Measurements from ENCODE around the gene MBD2.
"Not testable (repeated sequence)": the region's sequence is repeated elsewhere in the genome, so short reads cannot be mapped to it uniquely, and the experiment has no call there.

The MBD2 gene

DNA sequence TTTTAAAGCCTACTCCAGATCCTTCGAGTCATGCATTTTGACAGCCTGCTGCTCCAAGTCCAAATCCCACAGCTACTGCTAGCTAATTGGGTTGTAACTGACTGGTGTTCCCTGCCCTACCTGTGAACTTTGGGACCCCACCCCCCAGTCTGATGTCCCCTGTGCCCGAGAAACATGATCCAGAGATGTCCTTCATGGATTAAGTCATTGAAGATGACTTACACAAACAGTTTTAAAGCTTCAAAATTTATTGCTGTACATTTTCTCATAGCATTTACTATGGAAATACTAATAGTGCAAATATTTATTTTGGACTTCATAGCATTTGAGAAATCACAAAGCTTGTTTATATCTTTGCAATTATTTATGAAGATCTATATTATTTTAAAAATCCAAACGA, 73.1 kb downstream of the MBD2 start:
- DNase-seq (ENCODE audit: low read depth) = no peak

DNA sequence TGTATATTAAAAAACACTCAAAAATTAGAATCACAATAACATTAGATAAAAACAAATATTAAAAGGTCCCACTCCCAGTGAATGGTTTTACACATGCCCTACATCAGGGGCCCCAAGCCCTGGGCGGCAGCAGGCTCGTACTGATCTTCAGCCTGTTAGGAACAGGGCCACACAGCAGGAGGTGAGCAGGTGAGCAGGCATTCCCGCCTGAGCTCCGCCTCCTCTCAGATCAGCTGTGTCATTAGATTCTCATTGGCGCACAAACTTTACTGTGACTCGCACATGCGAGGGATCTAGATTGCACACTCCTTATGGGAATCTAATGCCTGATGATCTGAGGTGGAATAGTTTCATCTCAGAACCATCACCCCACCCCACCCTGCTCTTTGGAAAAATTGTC, 74.2 kb downstream of the MBD2 start:
- no peak for DNase-seq (ENCODE audit: low read depth)

DNA sequence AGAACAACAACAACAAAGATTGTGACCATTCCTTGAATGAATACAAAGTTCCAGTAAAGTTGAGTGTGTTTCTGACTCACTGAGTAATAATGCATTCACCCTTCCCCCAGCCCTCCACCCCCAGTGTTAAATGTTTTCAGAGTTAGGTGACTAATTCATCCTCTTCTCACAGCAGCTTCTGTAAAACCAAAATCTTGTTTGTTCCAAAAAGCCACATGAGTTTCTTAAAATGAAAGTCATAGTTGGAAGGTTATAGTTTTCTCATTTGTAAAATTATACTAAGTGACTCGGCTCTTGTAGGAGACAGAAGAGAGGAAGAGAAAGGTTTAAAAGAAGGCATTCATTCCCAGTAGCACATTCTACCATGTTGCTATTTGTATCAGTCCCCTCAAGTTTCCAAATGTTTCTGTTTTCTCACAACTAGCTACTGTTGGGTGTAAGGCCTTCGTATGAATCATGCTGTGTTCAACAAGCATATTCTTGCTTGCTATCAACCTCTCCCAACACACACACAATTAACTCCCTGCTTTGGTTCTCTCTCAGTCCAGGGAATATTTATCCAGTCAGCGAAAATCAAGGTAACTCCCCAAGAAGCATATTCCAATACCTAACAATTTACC, 75.3 kb downstream of the MBD2 start:
- no peak for DNase-seq (ENCODE audit: low read depth)

DNA sequence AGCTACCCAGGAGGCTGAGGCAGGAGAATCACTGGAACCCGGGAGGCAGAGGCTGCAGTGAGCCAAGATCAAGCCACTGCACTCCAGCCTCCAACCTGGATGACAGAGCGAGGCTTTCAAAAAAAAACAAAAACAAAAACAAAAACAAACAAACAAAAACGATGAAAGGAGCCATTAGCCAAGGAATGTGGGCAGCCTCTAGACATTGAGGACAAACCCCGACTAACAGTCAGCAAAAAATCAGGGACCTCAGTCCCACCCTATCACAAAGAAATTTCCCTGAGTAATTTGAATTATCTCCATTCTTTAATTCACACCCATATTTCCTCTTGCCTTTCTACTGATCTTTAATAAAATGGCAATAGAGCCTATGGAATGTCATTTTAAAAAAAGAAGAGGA, 75.8 kb downstream of the MBD2 start:
- no peak for DNase-seq (ENCODE audit: low read depth)

DNA sequence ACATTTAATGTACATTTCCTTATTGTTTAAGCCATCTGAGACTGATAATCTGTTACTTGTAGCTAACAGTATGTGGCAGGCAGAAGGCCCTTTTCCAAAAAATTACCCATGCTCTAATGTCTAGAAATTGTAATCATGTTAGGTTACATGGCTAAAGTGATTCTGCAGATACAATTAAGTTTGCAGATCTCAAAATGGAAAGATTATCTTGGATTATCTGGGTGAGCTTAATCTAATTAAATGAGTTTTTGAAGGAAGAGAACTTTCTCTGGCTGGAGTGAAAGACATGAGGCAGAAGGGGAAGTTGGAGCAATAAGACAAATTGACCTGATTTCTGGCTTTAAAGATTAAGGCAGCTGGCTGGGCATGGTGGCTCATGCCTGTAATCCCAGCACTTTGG, 76.3 kb downstream of the MBD2 start:
- DNase-seq (ENCODE audit: low read depth) = no peak

DNA sequence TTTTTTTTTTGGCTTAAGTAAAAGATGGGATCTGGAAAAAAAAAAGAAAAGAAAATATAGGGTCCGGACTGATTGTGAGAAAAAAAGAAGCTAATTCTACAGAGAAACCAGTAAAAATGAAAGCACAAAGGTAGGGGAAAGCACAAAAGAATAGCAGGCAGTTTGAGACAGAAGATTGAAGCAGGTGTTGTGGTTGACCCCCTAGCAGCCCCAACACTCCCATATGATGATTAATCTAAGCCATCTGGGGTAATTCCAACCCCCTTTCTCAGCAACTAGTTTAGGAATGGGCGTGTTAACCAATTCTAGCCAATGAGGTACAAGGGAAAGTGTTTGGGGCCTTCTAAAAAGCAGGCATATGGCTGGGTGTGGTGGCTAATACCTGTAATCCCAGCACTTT, 77.0 kb downstream of the MBD2 start:
- no peak for DNase-seq (ENCODE audit: low read depth)

DNA sequence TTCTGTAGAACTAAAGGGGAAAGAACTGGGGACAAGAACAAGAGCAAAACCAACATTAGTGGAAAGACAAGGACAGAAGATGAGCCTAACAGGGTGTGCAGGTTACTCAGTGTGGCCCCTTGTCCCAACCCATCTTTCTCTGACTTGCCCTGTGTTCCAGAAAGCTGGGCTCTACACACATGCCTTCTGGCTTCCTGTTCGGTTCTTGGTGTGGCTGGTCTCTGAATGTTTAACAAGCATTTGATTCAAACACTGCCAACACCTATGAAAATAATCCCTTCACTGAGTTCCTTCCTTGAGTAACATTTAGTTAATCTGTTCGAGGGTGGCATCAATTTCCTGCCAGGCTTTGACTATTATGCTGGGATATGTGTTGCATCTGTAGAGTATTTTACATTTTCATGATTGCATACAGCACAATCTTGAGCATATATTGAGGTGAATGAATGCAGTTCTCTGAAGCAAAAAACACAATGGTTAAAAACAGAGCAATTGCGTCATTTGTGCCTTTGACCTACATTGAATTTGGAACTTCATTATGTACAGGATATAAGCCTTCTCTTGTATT, 83.3 kb downstream of the MBD2 start:
- no peak for DNase-seq (ENCODE audit: low read depth)

DNA sequence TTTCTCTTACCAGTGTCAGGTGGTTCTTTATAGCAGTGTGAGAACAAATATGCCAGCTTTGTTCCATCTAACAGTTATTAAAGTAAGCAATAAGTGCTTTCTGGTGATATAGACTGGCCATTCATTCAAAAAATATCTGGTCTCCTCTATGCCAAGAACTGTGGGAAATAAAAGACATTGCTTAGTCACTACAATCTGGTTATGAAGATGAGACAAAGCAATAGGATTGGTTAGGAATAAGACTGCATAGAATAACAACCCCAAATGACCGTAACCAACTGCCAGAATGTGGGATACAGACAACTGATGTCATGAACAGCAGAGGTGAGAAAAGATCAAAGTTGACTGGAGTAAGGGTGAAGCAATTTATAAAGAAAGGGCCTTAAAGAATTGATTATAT, 83.8 kb downstream of the MBD2 start:
- DNase-seq (ENCODE audit: low read depth) = no peak

DNA sequence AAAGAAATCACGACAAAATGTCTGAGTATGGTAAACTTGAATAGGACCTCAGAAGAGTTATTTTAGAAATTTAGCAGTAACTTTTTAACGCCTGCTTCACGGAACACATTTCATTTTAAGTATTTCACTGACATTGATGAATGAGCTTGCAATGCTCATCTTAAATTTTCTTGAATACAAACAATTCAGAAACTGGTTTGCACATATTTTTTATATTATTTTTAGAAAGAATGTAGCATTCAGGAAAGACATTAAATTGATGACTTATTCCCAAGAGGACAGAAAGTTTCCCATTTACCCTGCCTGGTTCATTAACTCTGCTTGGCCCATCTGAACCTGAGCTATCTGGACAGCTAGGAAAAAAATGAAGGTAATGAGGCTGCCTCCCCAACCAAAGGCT, 89.3 kb downstream of the MBD2 start:
- DNase-seq (ENCODE audit: low read depth) = no peak

DNA sequence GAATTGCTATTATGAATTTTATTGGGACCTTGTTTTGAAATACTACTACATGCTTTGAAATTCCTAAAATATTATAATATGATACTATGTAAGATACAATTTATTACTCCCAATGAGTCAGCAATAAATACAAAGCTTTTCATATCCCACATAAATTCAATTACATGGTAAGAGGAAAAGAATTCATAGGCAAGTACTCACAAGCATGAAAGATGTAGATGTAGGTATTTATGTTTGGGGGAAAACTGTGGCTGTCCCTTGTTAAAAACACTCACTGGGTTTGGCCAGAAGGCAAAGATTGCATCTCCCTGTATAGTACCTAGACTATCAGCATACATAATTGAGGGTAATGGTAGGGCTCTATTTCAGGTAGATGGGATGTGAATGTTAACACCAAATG, 90.4 kb downstream of the MBD2 start:
- DNase-seq (ENCODE audit: low read depth) = no peak

DNA sequence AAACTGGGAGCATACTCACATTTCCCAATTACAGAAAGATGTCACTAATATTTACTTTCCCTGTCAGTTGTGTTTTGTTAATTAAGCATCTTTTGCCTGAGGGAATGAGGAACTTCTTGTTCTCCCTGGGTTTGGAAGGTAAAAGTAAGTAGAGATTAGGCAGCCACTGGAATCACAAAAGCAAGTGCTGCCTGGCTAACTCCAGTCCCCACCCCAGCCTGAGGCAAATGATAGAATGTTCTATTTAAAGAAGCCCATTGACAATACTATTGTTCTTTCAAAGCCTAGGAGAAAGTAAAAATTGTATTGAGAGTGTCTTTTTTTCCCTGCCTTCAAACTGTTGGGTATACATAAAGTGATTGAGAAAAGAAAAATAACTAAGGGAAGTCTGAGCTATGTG, 93.8 kb downstream of the MBD2 start:
- DNase-seq (ENCODE audit: low read depth) = no peak

DNA sequence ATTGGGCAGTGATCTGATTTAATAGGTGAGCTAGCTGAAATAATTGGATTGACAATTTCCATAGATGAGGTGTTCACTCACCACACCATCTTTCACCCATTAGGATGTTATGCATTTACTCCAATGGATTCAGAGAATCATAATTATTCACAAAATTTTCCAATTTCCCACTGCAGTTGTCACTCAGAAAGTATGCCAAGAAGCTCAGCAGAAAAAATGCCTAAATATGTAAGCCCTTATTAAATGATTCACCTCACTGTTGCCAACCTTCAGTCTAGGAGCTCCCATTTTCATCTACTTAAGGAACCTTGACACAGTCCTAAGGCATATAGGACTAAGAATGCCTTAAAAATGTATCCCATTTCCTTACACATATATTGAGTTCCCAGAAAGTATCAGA, 94.3 kb downstream of the MBD2 start:
- DNase-seq (ENCODE audit: low read depth) = no peak

DNA sequence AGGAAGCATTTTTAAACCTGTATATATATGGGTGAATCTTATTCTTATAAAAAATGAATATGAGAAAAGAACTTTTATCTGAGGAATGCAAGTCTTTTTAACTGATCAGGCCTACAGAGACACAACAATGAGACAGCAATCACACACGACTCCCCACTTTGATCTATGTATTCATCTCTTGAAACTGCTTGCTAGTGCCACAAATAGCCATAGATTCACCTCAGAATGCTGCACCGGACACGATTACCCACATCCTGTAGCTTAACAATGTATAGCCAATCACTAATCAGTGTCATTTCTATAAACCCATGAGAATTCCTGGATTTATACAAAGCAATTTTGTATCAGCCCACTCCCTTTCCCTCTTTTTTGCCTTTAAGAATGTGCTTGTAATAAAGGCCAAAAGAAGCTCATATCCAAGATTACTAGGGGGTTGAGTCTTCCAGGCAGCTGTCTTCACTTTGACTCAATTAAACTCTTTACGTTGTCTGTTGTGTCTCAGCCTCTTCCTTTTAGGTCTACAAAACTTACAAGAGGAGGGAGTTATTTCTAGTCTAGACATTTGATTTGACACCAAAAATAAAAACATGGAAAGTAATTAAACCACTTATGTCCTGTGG, 94.9 kb downstream of the MBD2 start:
- no peak for DNase-seq (ENCODE audit: low read depth)

DNA sequence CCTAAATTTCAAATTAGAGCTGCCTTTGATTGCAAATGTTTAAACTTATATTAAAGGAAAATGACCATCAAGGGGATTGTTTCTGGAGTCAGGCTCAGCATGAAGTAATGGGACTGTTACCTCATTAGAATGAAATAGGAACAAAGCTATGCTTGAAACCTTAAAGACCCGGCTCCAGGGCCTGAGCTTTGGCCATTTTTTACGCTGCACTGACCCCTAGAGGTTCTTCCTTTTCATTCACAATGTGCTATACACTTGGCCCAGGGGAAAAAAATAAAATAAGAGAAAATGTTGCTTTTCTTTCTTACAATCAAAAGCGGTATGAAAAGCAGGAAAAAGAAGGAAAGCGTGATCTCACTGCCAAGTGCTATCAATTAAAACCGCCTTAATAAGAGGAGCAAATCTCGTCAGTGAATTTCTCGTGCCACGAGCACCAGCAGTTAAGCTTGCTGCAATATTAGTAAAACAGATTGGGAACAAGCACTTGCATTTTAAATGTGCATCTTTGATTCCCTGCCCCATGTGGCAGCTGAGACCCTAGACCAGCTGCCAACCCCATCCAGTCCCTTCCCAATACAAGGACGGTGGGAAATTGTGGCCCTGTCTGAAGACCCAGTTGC, 96.6 kb downstream of the MBD2 start:
- no peak for DNase-seq (ENCODE audit: low read depth)

DNA sequence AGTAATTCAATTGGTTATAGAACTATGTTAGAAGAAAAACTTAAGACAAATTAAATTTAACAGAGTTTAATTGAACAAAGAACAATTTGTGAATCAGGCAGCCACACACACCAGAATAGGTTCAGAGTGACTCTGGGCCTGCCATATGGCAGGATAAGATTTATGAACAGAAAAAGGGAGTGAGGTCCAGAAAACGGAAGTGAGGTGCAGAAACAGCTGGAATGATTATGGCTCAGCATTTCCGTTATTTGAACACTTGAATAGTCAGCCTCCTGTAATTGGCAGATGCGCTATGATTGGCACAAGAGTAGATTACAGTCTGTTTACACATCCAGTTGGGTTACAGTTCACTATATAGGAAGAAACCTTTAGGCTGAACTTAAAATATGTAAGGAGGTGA, 99.0 kb downstream of the MBD2 start:
- no peak for DNase-seq (ENCODE audit: low read depth)

DNA sequence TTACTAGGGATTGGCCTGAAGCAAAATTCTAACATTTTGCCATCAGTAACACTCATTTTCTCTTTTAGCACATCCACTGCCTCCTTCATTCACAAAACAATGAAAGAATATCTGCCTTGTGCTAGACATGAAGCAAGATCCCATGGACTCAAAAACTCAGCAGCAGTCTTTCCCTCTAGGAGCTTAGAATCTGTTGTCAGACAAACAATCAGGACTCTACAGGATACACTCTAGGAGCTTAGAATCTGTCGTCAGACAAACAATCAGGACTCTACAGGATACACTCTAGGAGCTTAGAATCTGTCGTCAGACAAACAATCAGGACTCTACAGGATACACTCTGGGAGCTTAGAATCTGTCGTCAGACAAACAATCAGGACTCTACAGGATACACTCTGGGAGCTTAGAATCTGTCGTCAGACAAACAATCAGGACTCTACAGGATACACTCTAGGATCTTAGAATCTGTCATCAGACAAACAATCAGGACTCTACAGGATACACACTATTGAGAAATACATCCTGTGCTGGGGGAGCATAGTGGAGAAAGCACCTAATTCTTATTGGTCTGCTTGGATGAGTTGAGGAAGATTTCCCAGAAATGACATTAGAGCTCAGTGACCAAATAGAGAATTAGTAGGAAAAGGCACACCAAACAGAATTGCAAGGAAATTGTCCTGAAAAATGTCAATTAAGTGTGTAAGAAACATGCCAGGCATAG, 100.6 kb downstream of the MBD2 start:
- DNase-seq (ENCODE audit: low read depth) = not testable (repeated sequence)

DNA sequence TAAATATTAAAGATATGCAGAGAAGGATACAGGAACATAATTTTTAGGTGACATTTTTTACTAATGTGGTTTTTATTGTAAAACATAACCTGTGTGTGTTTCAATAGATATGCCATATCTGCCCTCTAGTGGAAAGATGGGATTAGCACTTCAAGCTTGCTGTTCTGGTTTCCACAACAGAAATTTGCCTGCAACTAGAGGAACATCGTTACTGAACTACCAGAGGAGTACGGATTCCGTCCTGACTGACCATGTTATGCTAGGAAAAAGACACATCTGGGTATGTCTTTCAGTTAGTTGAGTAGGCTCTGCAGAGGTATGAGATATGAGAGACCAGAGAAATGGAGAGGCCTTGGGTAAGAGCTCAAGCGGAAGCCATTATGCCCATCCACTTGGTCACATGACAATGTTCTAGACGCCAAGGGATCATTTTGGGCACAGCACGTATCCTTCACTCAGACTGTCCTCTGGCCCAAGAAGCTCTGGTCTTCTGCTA, 104.9 kb downstream of the MBD2 start:
- DNase-seq (ENCODE audit: low read depth) = no peak

DNA sequence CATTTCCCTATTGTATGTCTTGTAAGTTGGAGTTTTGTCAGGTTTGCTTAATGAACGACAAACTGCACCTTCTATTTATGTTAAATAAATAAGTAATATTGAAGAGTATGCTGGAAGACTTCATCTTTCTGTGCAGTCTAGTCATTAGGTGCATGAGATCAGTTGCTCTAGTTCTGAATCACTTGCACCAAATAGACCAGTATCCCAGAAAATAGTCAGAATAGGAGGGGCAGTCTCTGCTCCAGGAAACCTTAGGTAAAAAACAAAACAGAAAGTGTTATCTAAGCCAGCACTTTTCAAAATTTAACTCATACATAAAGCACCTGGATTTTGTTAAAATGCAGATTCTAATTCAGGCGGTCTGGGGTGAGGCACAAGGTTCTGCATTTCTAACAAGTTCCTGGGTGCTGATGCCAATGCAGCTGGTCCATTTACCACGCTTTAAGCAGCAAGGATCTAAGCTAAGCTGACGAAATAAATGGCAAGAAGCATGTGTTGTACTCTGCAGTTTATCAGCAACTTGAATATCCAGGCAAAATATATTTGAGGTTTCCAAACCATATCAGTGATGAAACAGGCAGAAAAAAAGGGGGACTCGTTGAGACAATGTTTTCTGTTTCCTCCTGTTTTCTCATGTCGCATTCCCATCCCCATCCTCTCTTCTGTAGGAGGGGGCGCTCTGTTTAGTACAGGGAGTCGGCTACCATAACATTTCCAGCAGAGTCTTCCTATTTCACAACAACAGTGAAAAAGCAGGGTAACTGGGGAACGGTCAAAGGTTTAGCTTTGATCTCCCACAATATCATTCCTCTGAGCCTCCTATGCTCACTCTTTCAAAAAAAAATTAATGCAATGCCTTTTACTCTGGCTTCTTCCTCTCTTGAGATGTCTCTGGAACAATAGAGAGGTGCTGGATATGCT, 106.4 kb downstream of the MBD2 start:
- DNase-seq (ENCODE audit: low read depth) = no peak

DNA sequence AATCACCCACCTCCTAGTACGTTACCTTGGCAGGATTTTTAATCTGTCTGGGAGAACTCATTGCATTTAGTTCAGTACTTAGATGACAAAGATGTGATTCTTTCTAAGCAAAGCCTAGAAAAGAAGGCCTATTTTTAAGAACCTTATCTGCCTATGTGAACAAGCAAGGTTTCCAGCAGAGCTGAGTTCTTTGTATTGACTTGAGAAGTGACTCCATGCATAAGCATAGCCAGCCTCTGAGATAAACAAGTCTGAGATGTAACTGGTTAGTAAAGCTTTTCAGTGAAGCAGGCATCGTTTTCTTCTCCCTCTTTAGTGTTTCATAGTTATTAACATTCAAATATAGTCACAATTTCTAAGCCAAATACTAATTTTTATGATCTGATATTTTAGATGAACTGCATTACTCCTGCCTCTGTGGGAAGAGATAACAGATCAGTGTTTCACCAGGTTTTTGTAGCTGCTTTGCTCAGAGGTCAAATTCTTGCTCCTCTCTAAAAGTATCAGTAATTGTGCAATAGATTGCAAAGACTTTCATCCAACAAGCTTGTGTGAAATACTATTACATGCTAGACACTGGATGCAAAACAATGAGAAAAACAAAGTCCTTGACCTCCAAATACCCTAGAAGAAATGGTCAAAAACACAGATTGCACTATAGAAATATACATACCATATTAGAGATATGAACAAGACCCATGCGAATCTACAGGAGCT, 107.8 kb downstream of the MBD2 start:
- no peak for DNase-seq (ENCODE audit: low read depth)

DNA sequence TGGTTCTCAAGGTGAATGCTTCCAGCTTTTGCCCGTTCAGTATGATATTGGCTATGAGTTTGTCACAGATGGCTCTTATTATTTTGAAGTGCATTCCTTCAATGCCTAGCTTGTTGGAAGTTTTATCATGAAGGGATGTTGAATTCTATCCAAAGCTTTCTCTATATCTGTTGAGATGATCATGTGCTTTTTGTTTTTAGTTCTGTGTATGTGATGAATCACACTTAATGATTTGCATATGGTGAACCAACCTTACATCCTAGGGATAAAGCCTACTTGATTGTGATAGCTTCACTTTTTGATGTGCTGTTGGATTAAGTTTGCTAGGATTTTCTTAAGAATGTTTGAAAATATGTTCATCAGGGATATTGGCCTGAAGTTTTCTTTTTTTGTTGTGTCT, 112.1 kb downstream of the MBD2 start:
- no peak for DNase-seq (ENCODE audit: low read depth)

DNA sequence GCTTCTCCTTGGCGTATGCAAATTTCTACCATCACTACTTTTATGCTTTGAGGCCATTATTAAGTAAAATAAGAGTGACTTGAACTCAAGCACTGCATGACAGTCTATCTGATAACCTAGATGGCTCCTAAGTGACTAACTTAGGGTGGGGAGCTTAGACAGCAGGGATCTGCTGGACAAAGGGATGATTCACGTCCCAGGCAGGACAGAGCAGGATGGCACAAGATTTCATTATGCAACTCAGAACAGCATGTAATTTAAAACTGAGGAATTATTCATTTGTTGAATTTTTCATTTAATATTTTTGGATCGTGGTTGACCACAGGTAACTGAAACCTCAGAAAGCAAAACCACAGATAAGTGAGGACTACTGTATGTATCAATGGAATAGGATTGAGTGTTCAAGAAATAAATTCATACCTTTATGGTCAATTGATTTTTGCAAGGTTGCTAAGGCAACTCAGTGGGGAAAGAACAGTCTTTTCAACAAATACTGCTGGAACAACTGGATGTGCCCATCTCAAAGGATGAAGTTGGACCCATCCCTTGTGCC, 115.3 kb downstream of the MBD2 start:
- DNase-seq (ENCODE audit: low read depth) = no peak
